Measurements from ENCODE around the gene GRIK3.

DNA sequence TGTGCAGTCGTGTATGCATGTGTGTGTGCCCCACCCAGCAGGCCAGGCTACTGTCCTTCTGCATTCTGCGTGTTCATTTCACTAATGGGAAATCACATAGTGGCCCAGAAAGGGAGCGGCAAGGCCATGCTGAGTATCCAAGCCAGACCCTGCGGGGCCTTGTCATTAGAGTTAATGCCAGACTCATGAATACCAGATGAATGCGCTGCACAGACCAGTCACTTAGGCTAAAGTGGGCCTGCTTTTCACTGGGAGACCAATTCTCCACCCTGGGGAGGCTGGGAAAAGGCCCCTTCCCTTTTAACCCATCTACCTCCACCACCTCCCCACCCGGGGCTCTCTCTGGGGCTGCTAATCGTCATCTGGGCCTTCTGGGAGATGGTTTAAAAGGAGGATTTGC, 17.0 kb upstream of the GRIK3 start:
- TF ChIP-seq, protein P1, sequence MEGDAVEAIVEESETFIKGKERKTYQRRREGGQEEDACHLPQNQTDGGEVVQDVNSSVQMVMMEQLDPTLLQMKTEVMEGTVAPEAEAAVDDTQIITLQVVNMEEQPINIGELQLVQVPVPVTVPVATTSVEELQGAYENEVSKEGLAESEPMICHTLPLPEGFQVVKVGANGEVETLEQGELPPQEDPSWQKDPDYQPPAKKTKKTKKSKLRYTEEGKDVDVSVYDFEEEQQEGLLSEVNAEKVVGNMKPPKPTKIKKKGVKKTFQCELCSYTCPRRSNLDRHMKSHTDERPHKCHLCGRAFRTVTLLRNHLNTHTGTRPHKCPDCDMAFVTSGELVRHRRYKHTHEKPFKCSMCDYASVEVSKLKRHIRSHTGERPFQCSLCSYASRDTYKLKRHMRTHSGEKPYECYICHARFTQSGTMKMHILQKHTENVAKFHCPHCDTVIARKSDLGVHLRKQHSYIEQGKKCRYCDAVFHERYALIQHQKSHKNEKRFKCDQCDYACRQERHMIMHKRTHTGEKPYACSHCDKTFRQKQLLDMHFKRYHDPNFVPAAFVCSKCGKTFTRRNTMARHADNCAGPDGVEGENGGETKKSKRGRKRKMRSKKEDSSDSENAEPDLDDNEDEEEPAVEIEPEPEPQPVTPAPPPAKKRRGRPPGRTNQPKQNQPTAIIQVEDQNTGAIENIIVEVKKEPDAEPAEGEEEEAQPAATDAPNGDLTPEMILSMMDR (IDR thresholded peaks at IDR 0.05): no peak
- TF ChIP-seq, protein P2, sequence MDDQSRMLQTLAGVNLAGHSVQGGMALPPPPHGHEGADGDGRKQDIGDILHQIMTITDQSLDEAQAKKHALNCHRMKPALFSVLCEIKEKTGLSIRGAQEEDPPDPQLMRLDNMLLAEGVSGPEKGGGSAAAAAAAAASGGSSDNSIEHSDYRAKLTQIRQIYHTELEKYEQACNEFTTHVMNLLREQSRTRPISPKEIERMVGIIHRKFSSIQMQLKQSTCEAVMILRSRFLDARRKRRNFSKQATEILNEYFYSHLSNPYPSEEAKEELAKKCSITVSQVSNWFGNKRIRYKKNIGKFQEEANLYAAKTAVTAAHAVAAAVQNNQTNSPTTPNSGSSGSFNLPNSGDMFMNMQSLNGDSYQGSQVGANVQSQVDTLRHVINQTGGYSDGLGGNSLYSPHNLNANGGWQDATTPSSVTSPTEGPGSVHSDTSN (IDR thresholded peaks at IDR 0.05): no peak
- TF ChIP-seq MAZ (IDR thresholded peaks at IDR 0.05; ENCODE audit: borderline replicate concordance, low read depth, low read length) (no peak), HOXB13 (CRISPR knock-in tag; IDR thresholded peaks at IDR 0.05; ENCODE audit: low read depth) (no peak), CEBPB (IDR thresholded peaks at IDR 0.05) (no peak), POLR2A (IDR thresholded peaks at IDR 0.05; ENCODE audit: low read length) (no peak), ESRRA (IDR thresholded peaks at IDR 0.05; ENCODE audit: borderline replicate concordance, low read length) (no peak)
- TF ChIP-seq, protein P3, sequence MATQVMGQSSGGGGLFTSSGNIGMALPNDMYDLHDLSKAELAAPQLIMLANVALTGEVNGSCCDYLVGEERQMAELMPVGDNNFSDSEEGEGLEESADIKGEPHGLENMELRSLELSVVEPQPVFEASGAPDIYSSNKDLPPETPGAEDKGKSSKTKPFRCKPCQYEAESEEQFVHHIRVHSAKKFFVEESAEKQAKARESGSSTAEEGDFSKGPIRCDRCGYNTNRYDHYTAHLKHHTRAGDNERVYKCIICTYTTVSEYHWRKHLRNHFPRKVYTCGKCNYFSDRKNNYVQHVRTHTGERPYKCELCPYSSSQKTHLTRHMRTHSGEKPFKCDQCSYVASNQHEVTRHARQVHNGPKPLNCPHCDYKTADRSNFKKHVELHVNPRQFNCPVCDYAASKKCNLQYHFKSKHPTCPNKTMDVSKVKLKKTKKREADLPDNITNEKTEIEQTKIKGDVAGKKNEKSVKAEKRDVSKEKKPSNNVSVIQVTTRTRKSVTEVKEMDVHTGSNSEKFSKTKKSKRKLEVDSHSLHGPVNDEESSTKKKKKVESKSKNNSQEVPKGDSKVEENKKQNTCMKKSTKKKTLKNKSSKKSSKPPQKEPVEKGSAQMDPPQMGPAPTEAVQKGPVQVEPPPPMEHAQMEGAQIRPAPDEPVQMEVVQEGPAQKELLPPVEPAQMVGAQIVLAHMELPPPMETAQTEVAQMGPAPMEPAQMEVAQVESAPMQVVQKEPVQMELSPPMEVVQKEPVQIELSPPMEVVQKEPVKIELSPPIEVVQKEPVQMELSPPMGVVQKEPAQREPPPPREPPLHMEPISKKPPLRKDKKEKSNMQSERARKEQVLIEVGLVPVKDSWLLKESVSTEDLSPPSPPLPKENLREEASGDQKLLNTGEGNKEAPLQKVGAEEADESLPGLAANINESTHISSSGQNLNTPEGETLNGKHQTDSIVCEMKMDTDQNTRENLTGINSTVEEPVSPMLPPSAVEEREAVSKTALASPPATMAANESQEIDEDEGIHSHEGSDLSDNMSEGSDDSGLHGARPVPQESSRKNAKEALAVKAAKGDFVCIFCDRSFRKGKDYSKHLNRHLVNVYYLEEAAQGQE (IDR thresholded peaks at IDR 0.05): no peak
- TF ChIP-seq, protein P4, sequence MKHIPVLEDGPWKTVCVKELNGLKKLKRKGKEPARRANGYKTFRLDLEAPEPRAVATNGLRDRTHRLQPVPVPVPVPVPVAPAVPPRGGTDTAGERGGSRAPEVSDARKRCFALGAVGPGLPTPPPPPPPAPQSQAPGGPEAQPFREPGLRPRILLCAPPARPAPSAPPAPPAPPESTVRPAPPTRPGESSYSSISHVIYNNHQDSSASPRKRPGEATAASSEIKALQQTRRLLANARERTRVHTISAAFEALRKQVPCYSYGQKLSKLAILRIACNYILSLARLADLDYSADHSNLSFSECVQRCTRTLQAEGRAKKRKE (CRISPR knock-in tag; IDR thresholded peaks at IDR 0.05; ENCODE audit: low read depth): no peak
